HCT116 (cell line): ENCODE measurements around the gene TTYH1. TPM values are rescaled to one million over a fixed set of nuclear protein-coding genes. Genes with fewer than 3 reads are reported as not detected.

Experiments used
- ATAC-seq: fragments of 200-7000 bp; cut with Tn5 transposase; 2 replicates; pipeline ENCODE4 v1.9.1; 2020; ENCODE audit warnings: mild to moderate bottlenecking, moderate library complexity
- BruUV-seq: library from RNA; stranded (reverse); fragments of 400-500 nt; replicated peaks from 2 replicates; lab custom pipeline; 2021; lab: Mats Ljungman, UMichigan
- CTCF ChIA-PET: fragments of 300-600 bp; sonication (Branson Sonifier 250); formaldehyde crosslinking; loops from one replicate; lab custom pipeline; 2021; ENCODE audit warnings: antibody characterized with exemption; lab: Charles Lee
- POLR2A ChIA-PET: fragments of 300-600, 350-600 bp; sonication (Branson Sonifier 250); formaldehyde crosslinking; loops from one replicate; lab custom pipeline; 2021; ENCODE audit warnings: antibody characterized with exemption; lab: Charles Lee
- RAD21 ChIA-PET, 2 experiments: fragments of 300-600 bp; sonication (Branson Sonifier 250); formaldehyde crosslinking; loops; one replicate each; lab custom pipeline; 2023; ENCODE audit warnings: low total read pairs in 2 of 2; ENCODE audit not compliant: uncharacterized antibody in 2 of 2, unreplicated experiment in 2 of 2, low non-redundant PET in 1 of 2; lab: Charles Lee
- DNase-seq: peaks from one replicate; pipeline ENCODE4 v3.0.0-alpha.2; 2010; ENCODE audit warnings: low read depth, low spot score
- H2AFZ ChIP-seq: fragments of 200-600 bp; shearing (Covaris generic), sonication (generic); 2 replicates; pipeline ENCODE4 v1.6.1; 2017; ENCODE audit warnings: low read depth, mixed run types, mixed read lengths, antibody characterized with exemption, low read length; ENCODE audit not compliant: poor library complexity, severe bottlenecking
- H3K27ac ChIP-seq: 2 replicates; pipeline ENCODE4 v1.5.1; 2012; ENCODE audit warnings: low read depth, low read length
- H3K27me3 ChIP-seq: fragments of 200-600 bp; sonication (generic); 2 replicates; pipeline ENCODE4 v1.6.1; 2016; ENCODE audit warnings: mixed run types, low read length, mixed read lengths; ENCODE audit not compliant: insufficient read depth
- H3K36me3 ChIP-seq, 2 experiments: fragments of 200-500 bp in 1 of 2; fragments of 200-600 bp in 1 of 2; sonication (Bioruptor generic) in 1 of 2; sonication (generic) in 1 of 2; 2 replicates each; pipeline versions ENCODE4 v1.5.1 to v1.6.1; 2014 to 2016; ENCODE audit warnings: low read length in 2 of 2, inconsistent platforms in 1 of 2, mixed read lengths in 1 of 2, mixed run types in 1 of 2; ENCODE audit not compliant: insufficient read depth in 2 of 2, control insufficient read depth in 1 of 2
- H3K4me1 ChIP-seq, 2 experiments: fragments of 200-600 bp in 1 of 2; sonication (generic) in 1 of 2; 2 replicates each; pipeline versions ENCODE4 v1.5.1 to v1.6.1; 2012 to 2017; ENCODE audit warnings: low read length in 2 of 2, inconsistent platforms in 1 of 2, mild to moderate bottlenecking in 1 of 2, mixed read lengths in 1 of 2, mixed run types in 1 of 2, moderate library complexity in 1 of 2; ENCODE audit not compliant: insufficient read depth in 2 of 2, control insufficient read depth in 1 of 2
- H3K4me2 ChIP-seq: fragments of 200-600 bp; sonication (generic); 2 replicates; pipeline ENCODE4 v1.6.1; 2017; ENCODE audit warnings: mixed run types, low read length, mixed read lengths
- H3K4me3 ChIP-seq, 2 experiments: fragments of 200-600 bp in 1 of 2; sonication (generic) in 1 of 2; replicated peaks in 1 of 2; 2 replicates each; pipeline ENCODE4 v1.5.1; 2011 to 2016; ENCODE audit warnings: low read length in 2 of 2, control low read depth in 1 of 2, low read depth in 1 of 2, mild to moderate bottlenecking in 1 of 2, mixed read lengths in 1 of 2, mixed run types in 1 of 2
- H3K79me2 ChIP-seq: fragments of 200-600 bp; sonication (generic); 2 replicates; pipeline ENCODE4 v1.6.1; 2017; ENCODE audit warnings: mild to moderate bottlenecking, mixed run types, low read length, moderate library complexity, mixed read lengths; ENCODE audit not compliant: insufficient read depth
- H3K9ac ChIP-seq: fragments of 200-600 bp; sonication (generic); 2 replicates; pipeline ENCODE4 v1.6.1; 2016; ENCODE audit warnings: low read length, mixed read lengths
- H3K9me2 ChIP-seq: fragments of 200-600 bp; sonication (generic), shearing (Covaris generic); 2 replicates; pipeline ENCODE4 v1.6.1; 2017; ENCODE audit warnings: mixed run types, mild to moderate bottlenecking, moderate library complexity; ENCODE audit not compliant: insufficient read depth
- H3K9me3 ChIP-seq, 2 experiments: fragments of 200-500 bp in 1 of 2; fragments of 200-600 bp in 1 of 2; sonication (Bioruptor generic) in 1 of 2; sonication (generic) in 1 of 2; 2 replicates each; pipeline ENCODE4 v1.6.1; 2014 to 2017; ENCODE audit warnings: low read length in 2 of 2, mixed read lengths in 2 of 2, inconsistent platforms in 1 of 2, low read depth in 1 of 2, mild to moderate bottlenecking in 1 of 2, mixed run types in 1 of 2, moderate library complexity in 1 of 2; ENCODE audit not compliant: control insufficient read depth in 1 of 2, insufficient read depth in 1 of 2
- H4K20me1 ChIP-seq: fragments of 200-600 bp; sonication (generic), shearing (Covaris generic); 2 replicates; pipeline ENCODE4 v1.6.1; 2017; ENCODE audit warnings: mixed run types, mild to moderate bottlenecking, moderate library complexity; ENCODE audit not compliant: insufficient read depth
- CBX3 ChIP-seq: IDR thresholded peaks from 2 replicates; pipeline ENCODE4 v1.6.1; 2012; ENCODE audit warnings: low read depth
- CEBPB ChIP-seq: IDR thresholded peaks from 2 replicates; pipeline ENCODE4 v1.6.1; 2012; ENCODE audit warnings: low read depth
- EZH2 ChIP-seq: fragments of 200-600 bp; sonication (generic); IDR thresholded peaks from 2 replicates; pipeline ENCODE4 v1.6.1; 2017; ENCODE audit warnings: antibody characterized with exemption, mixed run types
- FOSL1 ChIP-seq: IDR thresholded peaks from 2 replicates; pipeline ENCODE4 v1.6.1; 2012; ENCODE audit warnings: low read depth
- JUND ChIP-seq: IDR thresholded peaks from 2 replicates; pipeline ENCODE4 v1.6.1; 2012
- POLR2A ChIP-seq: IDR thresholded peaks from 2 replicates; pipeline ENCODE4 v1.7.0; 2011; ENCODE audit warnings: borderline replicate concordance; ENCODE audit not compliant: insufficient read depth, insufficient read length; ENCODE audit errors: extremely low read depth
- POLR2AphosphoS5 ChIP-seq: IDR thresholded peaks from 2 replicates; pipeline ENCODE4 v1.6.1; 2011; ENCODE audit warnings: mild to moderate bottlenecking, low read depth, low read length, moderate library complexity
- RAD21 ChIP-seq: IDR thresholded peaks from 2 replicates; pipeline ENCODE4 v1.6.1; 2012; ENCODE audit warnings: low read depth, mild to moderate bottlenecking
- TCF7L2 ChIP-seq: IDR thresholded peaks from 2 replicates; pipeline ENCODE4 v1.7.0; 2011; ENCODE audit warnings: borderline replicate concordance, inconsistent platforms; ENCODE audit not compliant: insufficient read depth, insufficient read length; ENCODE audit errors: extremely low read depth
- ZFX ChIP-seq: fragments of 450-650 bp; IDR thresholded peaks from 2 replicates; pipeline ENCODE4 v1.6.1; 2017
- ZNF274 ChIP-seq: fragments of 200-500 bp; sonication (Bioruptor generic); IDR thresholded peaks from 2 replicates; pipeline ENCODE4 v1.6.1; 2014; ENCODE audit warnings: mild to moderate bottlenecking, low read depth, low read length, inconsistent platforms
- intact Hi-C: fragments of 100-400 bp; cut with micrococcal nuclease; formaldehyde crosslinking; loops from 2 replicates; pipeline ENCODE4 v1.10.0; 2022
- total RNA-seq: library from RNA; stranded (reverse); gene quantifications from one replicate; pipeline ENCODE4 v1.2.1, GENCODE V29; 2021; ENCODE audit not compliant: unreplicated experiment
- TF ChIP-seq, protein P1 (sequence below): IDR thresholded peaks from 2 replicates; pipeline ENCODE4 v1.6.1; 2011; ENCODE audit warnings: mild to moderate bottlenecking, low read length, moderate library complexity; ENCODE audit not compliant: insufficient replicate concordance; ENCODE audit errors: extremely low read depth
- TF ChIP-seq, protein P2 (sequence below): IDR thresholded peaks from 2 replicates; pipeline ENCODE4 v1.6.1; 2012

TTYH1 gene
- total RNA-seq, 1 experiment from 2014 or later: 0.37 TPM

DNA sequence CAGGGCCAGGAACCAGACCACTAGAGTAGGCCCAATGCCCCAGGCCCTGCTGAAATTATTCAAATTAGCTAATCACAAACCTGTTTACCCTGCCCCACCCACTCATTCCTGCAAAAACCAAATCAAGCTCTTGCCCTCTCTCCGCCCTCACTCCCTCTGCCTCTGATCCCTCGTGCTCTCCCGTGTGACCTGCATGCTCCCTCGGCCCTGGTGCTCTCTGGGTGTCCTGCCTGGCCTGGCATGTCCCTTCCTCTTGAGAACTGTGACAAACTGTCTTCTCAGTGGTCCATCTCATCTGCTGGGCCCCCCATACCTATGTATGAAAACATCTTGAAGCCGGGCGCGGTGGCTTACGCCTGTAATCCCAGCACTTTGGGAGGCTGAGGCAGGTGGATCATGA, 12.2 kb upstream of the TTYH1 start:
- CTCF ChIA-PET: interaction anchor here (1.2 to 1.3 kb wide), 2 partner anchors 11 to 12 kb away, joined by 3 read pairs; no protein-coding TSS in a partner anchor

DNA sequence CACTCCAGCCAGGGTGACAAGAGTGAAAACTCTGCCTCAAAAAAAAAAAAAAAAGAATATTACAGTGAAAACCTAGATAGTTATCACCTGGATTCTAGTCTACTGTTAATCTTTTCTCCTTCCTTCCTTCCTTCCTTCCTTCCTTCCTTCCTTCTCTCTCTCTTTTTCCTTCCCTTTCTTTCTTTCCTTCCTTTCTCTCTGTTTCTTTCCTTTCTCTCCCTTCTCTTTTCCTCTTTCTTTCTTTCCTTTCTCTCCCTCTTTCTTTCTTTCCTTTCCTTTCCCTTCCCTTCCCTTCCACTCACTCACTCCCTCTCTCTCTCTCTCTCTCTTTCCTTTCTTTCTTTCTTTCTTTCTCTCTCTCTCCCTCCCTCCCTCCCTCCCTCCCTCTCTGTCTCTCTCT, 9.6 kb upstream of the TTYH1 start:
- no TSS peak for BruUV-seq
- H2AFZ ChIP-seq: no peak overlapping the region
- no peak overlapping the region for H3K9ac ChIP-seq
- H3K9me2 ChIP-seq: no peaks in the 10 kb centered on the region
- ChIA-PET CTCF (no interaction called here), RAD21 (no interaction called here), POLR2A (no interaction called here)
- ATAC-seq (no peak), DNase-seq (no peak)
- no peak overlapping the region for H3K27ac ChIP-seq
- TF ChIP-seq TCF7L2: no peak
- TF ChIP-seq, protein P1, sequence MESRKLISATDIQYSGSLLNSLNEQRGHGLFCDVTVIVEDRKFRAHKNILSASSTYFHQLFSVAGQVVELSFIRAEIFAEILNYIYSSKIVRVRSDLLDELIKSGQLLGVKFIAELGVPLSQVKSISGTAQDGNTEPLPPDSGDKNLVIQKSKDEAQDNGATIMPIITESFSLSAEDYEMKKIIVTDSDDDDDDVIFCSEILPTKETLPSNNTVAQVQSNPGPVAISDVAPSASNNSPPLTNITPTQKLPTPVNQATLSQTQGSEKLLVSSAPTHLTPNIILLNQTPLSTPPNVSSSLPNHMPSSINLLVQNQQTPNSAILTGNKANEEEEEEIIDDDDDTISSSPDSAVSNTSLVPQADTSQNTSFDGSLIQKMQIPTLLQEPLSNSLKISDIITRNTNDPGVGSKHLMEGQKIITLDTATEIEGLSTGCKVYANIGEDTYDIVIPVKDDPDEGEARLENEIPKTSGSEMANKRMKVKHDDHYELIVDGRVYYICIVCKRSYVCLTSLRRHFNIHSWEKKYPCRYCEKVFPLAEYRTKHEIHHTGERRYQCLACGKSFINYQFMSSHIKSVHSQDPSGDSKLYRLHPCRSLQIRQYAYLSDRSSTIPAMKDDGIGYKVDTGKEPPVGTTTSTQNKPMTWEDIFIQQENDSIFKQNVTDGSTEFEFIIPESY: no peak
- TF ChIP-seq POLR2A: no peak
- no peak for TF ChIP-seq FOSL1
- no peak for TF ChIP-seq RAD21
- no peak for TF ChIP-seq ZFX
- TF ChIP-seq JUND: no peak
- no peak for TF ChIP-seq CBX3
- no peak for TF ChIP-seq POLR2AphosphoS5
- no peak overlapping the region for H3K4me2 ChIP-seq
- no peaks in the 10 kb centered on the region for H3K4me1 ChIP-seq
- intact Hi-C loops: no loop called here
- H3K27me3 ChIP-seq: peaks cover 4% of the 10 kb centered on the region; the same call in 1 of the 2 replicates
- H3K9me3 ChIP-seq: no peaks in the 10 kb centered on the region
- H4K20me1 ChIP-seq: no peaks in the 10 kb centered on the region
- H3K4me3 ChIP-seq: no peak overlapping the region
- no peaks in the 10 kb centered on the region for H3K79me2 ChIP-seq
- H3K36me3 ChIP-seq: no peaks in the 10 kb centered on the region

More for the DNA sequence above, 12.2 kb upstream of the TTYH1 start:
- Histone ChIP-seq H3K9me2 (no peaks in the 10 kb centered on the region), H3K27me3 (no peaks in the 10 kb centered on the region), H3K9me3 (no peaks in the 10 kb centered on the region), H2AFZ (no peak overlapping the region), H3K27ac (no peak overlapping the region), H3K9ac (no peak overlapping the region), H3K79me2 (no peaks in the 10 kb centered on the region), H3K36me3 (no peaks in the 10 kb centered on the region), H4K20me1 (no peaks in the 10 kb centered on the region), H3K4me2 (no peak overlapping the region), H3K4me1 (no peaks in the 10 kb centered on the region), H3K4me3 (no peak overlapping the region)
- ChIA-PET RAD21 (no interaction called here), POLR2A (no interaction called here)
- TF ChIP-seq CEBPB (no peak), EZH2 (no peak), ZNF274 (no peak), RAD21 (no peak), POLR2A (no peak), ZFX (no peak)
- TF ChIP-seq, protein P2, sequence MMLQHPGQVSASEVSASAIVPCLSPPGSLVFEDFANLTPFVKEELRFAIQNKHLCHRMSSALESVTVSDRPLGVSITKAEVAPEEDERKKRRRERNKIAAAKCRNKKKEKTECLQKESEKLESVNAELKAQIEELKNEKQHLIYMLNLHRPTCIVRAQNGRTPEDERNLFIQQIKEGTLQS: no peak
- TF ChIP-seq, protein P1: no peak
- ATAC-seq (no peak), DNase-seq (no peak)
- intact Hi-C loops: no loop called here
- BruUV-seq: no TSS peak
